Measurements from ENCODE around the gene MORC2. TPM values are rescaled to one million over a fixed set of nuclear protein-coding genes. Genes with fewer than 3 reads are reported as not detected.

Gene MORC2
- total RNA-seq, 1 experiment from 2014 or later, result 17.5 TPM

DNA sequence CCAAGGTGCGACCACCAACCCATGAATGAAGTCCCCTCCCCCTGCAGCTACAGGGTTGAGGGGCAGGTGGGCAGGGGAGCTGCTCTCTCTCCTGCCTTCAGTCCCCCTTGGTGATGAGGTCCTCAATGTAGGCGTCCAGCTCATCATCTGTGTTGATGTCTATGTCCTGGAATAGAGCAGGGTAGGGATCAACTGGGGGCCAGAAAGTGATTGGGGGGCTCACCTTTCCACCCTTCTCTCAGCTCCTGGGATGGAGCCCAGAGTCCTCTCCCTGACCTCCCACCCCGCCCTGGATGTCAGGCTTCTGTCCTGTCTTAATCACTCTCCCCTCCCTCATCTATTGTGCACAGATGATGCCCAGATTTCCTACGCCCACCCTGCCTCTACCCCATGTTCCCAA is 41.9 kb downstream of the MORC2 start:
- in situ Hi-C loops (cut with HindIII; ENCODE audit: low sequenced_read_pairs), result no loop called here
- no peak for DNase-seq (ENCODE audit: low spot score)

DNA sequence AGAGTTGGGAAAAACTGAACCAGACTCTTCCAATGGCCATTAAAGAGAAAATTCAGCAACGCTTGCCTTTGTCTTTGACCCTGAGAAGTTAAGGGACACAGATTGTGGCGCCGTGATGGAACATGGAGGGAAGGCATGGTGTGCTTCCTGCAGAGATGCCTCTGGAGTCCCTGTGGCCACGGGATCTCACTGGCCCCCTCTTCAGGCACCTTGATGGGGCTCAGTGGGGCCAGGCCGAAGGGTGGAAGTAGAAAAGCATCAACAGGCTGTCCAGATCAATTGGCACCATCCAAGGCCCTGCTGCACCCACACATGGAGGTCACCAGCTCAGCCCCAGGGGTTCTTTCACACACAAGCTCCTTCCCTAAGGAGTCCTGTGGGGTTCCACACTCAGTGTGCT is 42.9 kb downstream of the MORC2 start:
- in situ Hi-C loops (cut with HindIII; ENCODE audit: low sequenced_read_pairs), result no loop called here
- no peak for DNase-seq (ENCODE audit: low spot score)

DNA sequence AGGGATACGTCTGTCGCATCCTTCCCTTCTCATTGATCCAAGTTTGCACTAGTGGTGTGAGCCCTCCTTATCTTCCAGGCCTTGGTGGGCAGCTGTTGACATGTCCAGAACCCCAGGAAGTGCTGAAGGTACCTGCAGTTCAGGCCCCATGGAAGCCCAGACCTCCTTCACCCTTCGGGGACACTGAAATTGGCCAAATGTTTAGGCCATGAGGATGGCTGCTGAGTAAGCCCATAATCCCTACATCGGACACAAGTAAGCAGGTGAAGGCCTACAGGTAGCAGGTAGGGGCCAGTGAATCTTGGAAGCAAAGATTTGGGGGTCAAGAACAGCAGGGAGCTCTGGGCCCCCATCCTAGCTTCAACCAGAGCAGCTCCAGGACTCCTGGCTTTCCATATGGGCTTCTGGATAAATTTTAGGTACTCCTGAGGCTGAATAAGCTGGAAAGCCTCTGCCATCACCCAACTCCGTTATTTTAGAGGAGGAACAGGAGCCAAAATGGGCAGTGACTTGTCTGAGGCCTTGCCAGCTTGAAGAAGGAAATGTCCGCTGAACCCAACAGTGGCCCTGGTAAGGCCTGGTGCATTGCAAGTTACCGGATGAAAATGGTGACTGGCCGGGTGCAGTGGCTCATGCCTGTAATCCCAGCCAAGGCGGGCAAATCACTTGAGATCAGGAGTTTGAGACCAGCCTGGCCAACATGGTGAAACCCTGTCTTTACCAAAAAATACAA is 45.2 kb downstream of the MORC2 start:
- in situ Hi-C loops (cut with HindIII; ENCODE audit: low sequenced_read_pairs), result no loop called here

DNA sequence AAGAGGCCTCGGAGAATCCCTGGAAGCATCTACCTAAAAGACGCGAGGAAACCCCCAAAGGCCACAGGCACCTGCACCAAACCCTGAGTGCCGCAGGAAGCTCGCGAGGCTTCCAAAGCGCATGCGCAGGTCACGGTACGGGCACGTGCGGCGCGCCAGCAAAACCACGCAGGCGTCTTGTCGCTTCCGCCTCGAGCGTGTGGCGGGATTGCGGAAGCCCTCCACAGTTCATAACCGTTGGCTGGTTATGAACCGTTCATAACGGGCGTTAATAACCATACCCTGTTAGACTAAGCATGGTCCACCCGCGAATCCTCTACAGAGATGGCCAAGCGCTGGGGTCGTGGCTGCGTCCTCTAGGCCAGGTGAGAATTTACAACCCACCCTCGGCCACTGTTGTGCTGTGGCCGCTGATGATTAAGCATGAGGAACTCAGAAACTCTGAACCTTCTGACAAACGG is 46.4 kb downstream of the MORC2 start:
- DNase-seq (ENCODE audit: low spot score), result peak; percentile 62
- in situ Hi-C loops (cut with HindIII; ENCODE audit: low sequenced_read_pairs), result no loop called here

More for the DNA sequence above, 45.2 kb downstream of the MORC2 start:
- DNase-seq (ENCODE audit: low spot score), result no peak

DNA sequence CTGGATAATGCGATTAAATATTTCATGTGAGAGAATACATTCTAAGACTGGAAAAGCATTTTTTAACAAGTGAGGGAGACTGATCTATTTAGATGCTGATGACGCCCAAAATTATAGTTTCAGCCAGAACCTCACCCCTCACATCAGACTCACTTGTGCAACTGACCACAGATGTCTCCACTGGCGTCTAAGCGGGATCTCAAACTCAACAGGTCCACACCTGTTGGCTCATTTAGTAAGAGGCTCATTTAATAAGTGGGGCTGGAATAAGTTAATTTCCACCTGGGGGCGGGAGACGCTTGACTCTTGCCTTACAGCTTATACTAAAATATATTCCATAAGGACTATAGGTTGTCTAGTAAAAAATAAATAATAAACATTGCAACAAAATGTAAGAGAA is 47.5 kb downstream of the MORC2 start:
- DNase-seq (ENCODE audit: low spot score), result peak; percentile 9
- in situ Hi-C loops (cut with HindIII; ENCODE audit: low sequenced_read_pairs), result no loop called here

DNA sequence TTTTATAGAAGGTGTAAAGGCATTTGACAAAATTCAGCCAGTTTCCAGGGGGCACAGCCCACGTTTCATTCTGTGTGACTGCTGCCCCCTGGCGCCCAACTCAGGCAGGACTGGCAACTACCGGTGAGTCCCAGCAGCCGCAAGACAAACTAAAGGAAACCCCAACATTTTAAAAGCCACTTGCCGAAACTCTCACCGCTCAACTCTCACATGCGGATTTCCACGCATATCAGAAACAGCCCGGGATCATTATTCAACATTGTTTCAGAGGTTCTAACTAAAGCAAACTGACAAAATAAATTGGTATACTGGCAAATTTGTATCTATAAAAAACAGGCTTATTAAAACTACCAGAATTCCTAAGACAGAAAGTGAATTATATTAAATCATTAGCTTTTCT is 48.2 kb downstream of the MORC2 start:
- DNase-seq (ENCODE audit: low spot score), result peak; percentile 83
- in situ Hi-C loops (cut with HindIII; ENCODE audit: low sequenced_read_pairs), result no loop called here

DNA sequence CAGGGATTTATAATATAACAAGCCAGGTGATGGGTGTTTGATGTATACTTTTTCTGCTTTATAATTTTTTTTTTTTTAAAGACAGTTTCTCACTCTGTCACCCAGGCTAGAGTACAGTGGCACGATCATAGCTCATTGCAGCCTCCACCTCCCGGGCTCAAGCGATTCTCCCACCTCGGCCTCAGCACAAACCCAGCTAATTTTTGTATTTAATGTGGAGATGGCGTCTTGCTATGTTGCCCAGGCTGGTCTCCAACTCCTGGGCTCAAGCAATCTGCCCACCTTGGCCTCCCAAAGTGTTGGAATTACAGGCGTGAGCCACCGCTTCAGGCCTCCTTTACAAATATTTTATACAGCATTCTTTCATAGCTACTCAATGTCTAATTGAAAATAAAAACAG is 48.6 kb downstream of the MORC2 start:
- DNase-seq (ENCODE audit: low spot score), result no peak
- in situ Hi-C loops (cut with HindIII; ENCODE audit: low sequenced_read_pairs), result no loop called here

DNA sequence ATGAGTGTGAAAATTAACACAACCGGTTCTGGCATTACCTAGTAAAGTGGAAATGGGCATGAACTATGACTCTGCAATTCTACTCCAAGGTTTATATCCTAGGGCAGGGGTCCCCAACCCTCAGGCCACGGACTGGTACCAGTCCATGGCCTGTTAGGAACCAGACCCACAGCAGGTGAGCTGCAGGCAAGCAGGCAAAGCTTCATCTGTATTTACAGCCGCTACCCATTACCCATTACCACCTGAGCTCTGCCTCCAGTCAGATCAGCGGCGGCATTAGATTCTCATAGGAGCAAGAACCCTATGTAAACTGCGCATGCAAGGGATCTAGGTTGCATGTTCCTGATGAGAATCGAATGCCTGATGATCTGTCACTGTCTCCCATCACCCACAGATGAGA is 49.8 kb downstream of the MORC2 start:
- in situ Hi-C loops (cut with HindIII; ENCODE audit: low sequenced_read_pairs), result no loop called here
- DNase-seq (ENCODE audit: low spot score), result no peak

DNA sequence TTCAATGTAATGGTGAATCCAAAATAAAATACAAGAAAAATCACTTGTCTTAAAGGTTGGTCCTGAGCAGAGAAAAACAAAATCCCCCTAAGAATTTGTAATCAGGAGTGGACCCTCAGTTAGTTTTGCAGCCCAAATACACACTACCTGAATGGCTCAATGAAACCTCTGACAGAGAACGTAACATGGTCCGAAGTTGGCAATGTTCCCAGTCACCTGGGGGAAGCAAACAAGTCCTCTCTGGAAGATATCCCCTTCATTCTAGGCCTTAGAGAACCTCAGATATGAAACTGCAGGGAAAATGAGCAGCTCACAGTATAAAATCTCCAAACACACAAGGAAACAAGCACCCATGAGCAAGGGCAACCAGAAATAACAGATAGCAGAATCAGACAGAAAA is 58.2 kb downstream of the MORC2 start:
- DNase-seq (ENCODE audit: low spot score), result no peak
- in situ Hi-C loops (cut with HindIII; ENCODE audit: low sequenced_read_pairs), result no loop called here

DNA sequence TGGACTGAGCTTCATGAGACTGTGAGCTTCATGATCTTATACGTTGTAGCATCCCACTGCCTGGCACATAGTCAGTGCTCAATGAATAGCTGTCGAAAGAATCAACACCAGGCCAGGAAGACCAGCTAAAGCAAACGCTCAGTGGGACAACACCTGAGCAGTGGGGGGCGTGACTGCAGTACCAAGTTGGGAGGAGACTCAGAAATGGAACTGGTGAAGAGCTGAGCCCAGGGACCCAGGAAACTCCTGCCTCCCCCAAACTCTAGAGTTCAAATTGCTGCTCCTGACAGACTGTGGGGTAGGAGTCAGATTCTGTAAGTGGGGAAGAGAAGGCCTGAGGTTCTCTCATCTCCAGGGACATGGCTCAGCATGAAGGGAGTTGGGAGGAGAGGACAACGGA is 59.3 kb downstream of the MORC2 start:
- in situ Hi-C loops (cut with HindIII; ENCODE audit: low sequenced_read_pairs), result no loop called here

DNA sequence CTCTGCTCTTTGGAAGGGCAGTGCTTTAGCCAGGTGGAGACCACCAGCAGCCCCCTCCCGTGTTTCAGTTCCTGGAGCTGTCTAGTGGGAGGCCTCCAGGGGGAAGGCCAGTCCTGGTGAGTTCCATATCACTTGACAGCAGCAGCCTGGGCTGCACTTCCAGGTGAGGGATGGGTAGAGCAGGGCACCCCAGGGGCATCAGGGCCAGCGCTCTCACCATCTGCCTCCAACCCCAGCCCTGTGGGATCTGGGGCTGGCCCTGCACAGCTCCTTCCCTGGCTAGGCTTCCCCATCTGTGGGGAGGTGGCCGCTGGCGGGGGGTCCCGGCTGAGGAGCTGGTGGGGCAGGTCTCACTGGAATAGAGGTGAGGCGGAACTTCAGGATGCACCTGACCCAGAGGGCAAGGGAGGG is 60.5 kb downstream of the MORC2 start:
- no peak for DNase-seq (ENCODE audit: low spot score)
- in situ Hi-C loops (cut with HindIII; ENCODE audit: low sequenced_read_pairs), result no loop called here

More for the DNA sequence above, 59.3 kb downstream of the MORC2 start:
- no peak for DNase-seq (ENCODE audit: low spot score)

DNA sequence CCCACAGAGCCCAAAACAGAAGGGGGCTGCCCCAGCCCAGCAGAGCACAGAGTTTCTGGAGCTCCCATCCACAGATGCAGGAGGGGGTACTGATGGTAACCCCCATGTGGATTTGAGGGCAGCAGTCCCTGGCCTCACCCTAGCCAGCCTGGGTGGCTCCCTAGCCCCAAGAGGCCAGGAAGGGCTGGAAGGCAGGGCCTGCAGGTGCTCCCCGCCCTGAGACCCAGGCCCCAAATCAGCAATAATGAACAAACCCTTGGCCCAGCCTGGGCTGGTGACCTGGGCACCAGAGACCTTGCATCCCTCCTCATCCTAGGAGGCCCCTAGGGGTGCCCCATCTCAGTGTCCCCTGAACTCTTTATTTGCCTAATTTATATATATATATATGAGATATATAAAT is 61.6 kb downstream of the MORC2 start:
- no peak for DNase-seq (ENCODE audit: low spot score)
- in situ Hi-C loops (cut with HindIII; ENCODE audit: low sequenced_read_pairs), result no loop called here

DNA sequence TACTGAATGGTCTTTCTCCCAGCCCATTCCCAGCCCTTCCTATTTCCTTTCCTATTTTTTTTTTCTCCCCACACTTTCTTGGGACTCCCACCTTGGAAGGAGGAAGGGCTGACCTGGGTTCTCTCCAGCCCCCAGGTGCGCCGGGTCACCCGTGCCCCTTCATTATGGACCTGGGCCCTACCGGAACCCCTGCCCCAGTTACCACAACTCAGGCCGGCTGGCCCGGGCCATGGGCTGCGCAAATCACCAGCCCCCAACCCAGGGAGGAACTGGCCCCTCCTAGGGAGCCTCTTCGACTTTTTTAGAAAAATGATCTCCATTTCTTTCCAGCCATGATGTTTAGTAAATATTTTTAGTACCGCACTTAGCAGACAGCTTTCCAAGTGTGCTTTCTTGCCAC is 62.2 kb downstream of the MORC2 start:
- DNase-seq (ENCODE audit: low spot score), result no peak
- in situ Hi-C loops (cut with HindIII; ENCODE audit: low sequenced_read_pairs), result no loop called here

DNA sequence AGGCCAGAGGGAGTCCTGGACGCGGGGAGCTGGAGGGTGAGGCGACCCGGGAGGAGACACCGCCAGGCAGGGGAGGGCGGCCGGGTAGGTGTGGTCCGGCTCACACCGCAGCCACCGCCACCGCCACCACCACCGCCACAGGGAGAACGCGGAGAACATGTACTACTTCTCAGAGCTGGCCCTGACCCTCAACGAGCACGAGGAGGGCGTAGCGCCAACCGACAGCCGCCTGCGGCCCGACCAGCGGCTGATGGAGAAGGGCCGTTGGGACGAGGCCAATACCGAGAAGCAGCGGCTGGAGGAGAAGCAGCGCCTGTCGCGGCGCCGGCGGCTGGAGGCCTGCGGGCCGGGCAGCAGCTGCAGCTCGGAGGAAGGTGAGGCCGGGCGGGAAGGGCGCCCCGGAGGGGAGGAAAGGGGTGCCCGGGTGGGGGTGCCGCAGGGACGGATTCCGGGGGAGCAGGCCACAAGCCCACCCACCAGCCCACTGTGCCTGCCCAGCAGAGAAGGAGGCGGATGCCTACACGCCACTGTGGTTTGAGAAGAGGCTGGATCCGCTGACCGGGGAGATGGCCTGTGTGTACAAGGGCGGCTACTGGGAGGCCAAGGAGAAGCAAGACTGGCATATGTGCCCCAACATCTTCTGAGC is 62.8 kb downstream of the MORC2 start:
- in situ Hi-C loops (cut with HindIII; ENCODE audit: low sequenced_read_pairs), result no loop called here
- no peak for DNase-seq (ENCODE audit: low spot score)

DNA sequence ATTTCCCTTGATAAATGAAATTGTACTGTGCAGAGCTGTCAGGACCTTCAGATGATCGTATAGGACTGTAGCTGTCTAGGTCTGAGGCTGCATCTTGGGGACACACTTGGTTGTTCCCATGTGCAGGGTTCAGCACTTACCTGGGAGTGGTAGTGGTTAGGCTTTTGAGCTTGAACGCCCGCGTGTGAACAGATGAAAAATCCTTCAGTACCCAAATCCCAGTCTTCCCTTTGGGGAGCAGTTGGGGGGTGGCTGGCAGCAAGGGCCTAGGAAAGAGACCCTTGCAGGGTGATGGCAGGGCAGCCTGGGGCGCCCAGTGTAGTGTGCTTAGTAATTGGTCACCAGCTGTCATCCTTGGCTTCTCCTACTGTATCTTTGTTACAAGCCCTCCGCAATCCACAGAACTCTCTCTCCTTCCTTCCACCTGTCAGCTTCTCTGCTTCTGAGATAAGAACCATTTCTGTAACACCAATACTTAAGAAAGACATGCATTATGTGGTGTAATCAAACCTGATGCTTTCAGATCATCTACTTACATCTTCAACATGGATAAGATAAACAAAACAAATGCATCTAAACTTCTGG is 64.6 kb downstream of the MORC2 start:
- in situ Hi-C loops (cut with HindIII; ENCODE audit: low sequenced_read_pairs), result no loop called here
- peak; percentile 57 for DNase-seq (ENCODE audit: low spot score)

DNA sequence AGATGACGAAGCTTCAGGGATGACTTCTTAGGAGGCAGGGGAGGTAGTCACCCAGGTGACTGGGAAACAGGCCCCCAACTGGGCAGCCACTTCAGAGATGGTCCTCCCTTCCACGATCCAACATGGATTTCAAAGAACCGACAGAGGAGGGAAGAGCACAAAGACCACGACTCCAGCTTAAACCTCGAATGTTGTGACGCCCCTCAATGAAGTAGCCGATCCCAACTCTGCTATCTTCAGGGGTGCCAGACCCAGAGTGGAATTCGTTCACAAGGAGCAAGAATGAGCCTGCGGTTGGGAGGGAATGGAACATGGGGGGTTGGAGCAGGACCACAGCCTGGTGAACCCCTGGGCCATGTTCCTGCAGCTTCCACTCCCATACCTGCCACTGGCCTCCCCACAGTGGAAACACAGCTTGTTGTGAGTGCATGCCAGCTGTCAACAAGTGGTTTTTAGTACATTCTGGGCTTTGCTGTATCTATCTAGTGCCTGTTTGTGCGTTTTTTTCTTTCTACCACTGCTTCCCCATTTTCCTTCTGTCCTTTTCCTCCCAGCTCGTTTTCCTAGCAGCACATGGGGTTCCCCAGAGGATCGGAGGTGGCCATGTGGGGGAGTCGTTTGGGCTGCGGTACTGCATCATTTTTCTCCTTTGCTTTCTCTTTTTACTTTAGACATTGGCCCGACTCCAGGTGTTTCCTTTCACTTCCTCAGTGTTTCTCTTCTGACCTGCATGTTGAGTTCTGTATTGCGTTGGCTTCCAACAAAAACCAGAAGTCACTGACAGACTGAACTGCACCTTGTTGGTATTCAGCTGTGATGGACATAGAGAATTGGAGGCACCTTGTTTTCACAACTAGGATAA is 65.8 kb downstream of the MORC2 start:
- DNase-seq (ENCODE audit: low spot score), result no peak
- in situ Hi-C loops (cut with HindIII; ENCODE audit: low sequenced_read_pairs), result no loop called here

DNA sequence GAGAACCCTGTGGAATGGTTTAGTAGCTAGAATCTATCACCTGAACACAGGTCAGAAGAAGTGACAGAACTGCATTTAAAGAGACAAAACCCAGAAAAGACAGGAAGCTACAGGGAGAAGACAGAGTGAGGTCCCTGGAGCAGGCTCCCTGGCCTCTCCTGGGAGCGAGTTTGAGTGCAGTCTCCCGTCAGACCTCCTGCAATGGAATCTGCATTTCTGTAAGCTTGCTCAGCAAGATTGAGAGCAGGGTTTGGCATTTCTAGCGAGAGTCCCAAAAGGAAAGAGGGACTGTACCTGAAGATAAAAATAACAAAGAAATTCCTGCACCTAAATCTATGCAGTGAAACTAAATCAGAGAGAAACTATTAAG is 74.2 kb downstream of the MORC2 start:
- no peak for DNase-seq (ENCODE audit: low spot score)
- in situ Hi-C loops (cut with HindIII; ENCODE audit: low sequenced_read_pairs), result no loop called here

DNA sequence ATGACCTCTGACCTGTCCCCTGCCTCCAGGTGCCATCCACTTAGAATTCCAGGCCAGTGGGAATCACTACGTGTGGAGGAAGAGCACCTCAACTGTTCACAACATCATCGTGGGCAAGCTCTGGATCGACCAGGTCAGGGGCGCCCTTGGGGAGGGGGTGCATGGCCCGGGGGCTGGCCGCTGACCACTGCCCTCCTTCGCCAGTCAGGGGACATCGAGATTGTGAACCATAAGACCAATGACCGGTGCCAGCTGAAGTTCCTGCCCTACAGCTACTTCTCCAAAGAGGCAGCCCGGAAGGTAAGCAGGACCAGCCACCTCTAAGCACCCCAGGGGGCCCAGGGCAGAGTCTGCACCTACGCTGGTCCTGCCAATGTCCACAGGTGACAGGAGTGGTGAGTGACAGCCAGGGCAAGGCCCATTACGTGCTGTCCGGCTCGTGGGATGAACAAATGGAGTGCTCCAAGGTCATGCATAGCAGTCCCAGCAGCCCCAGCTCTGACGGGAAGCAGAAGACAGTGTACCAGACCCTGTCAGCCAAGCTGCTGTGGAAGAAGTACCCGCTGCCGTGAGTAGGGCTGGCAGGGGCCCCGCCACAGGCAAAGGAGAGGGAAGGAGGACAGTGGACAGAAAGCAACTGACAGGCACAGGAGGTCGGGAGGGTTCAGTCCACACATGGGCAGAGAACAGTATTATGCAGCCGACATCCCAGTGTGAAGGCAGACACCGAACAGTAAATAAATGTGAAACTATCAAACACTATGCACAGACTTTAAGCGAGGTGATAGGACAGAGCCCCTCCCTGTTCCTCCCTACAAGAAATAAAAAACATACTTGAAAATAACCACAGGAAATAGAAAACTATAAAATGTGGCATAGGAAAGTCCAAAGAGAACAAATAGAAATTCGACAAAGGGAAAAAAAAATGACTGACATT is 74.9 kb downstream of the MORC2 start:
- no peak for DNase-seq (ENCODE audit: low spot score)
- in situ Hi-C loops (cut with HindIII; ENCODE audit: low sequenced_read_pairs), result no loop called here

DNA sequence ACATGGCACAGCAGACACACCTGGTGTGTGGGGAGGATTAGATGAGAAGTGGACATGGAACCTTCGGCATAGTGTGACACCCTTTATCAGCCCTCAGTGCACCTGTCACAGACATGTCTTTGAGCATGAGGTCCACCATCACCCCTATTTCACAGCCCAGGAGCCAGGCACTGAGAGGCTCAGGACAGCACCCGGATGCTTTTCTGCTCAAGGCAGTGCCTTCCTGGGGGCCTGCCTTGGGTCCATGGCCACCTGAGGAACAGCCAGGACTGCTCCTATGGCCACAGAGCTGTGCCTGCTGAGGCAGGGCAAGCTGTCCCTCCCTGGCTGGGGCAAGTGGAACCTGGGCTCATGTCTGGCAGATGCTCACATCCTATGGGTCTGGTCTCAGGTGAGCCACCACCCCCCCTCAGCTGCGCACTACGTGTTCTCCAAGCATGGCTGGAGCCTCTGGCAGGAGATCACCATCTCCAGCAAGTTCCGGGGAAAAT is 75.8 kb downstream of the MORC2 start:
- in situ Hi-C loops (cut with HindIII; ENCODE audit: low sequenced_read_pairs), result no loop called here
- no peak for DNase-seq (ENCODE audit: low spot score)

Data from G401 (cell line).